NB4 (cell line): ENCODE data around the gene ABCF2.

Experiments
- MAX ChIP-seq: IDR thresholded peaks from 2 replicates; pipeline ENCODE4 v1.6.1; 2011; ENCODE audit warnings: low read depth, low read length
- MYC ChIP-seq: IDR thresholded peaks from 2 replicates; pipeline ENCODE4 v1.6.1; 2011; ENCODE audit warnings: low read depth, low read length
- POLR2A ChIP-seq: IDR thresholded peaks from 2 replicates; pipeline ENCODE4 v1.6.1; 2011; ENCODE audit warnings: mild to moderate bottlenecking; ENCODE audit not compliant: insufficient read length; ENCODE audit errors: extremely low read depth
- TF ChIP-seq, protein P1 (sequence below): IDR thresholded peaks from one replicate; pipeline ENCODE4 v1.5.1; 2012; ENCODE audit warnings: low read depth, low read length

DNA sequence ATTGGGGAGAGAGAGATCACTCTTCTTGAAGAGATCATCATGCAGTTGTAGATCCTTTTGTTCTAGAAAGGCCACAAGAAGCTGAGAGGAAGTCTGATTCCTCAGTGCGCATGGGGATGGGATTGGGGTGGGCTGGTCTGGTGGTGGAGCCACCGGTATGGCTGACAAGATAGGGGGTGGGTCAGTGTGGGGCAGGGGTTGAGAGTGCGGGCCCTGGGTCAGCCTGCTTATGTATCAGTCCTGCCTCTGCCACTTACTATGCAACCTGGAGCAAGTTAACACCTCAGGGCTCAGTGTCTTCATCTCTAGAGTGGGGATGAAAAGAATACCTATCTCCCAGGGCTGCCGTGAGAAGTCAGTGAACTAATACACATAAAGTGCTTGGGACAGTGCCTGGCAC is 13.5 kb upstream of the ABCF2 start:
- TF ChIP-seq, protein P1, sequence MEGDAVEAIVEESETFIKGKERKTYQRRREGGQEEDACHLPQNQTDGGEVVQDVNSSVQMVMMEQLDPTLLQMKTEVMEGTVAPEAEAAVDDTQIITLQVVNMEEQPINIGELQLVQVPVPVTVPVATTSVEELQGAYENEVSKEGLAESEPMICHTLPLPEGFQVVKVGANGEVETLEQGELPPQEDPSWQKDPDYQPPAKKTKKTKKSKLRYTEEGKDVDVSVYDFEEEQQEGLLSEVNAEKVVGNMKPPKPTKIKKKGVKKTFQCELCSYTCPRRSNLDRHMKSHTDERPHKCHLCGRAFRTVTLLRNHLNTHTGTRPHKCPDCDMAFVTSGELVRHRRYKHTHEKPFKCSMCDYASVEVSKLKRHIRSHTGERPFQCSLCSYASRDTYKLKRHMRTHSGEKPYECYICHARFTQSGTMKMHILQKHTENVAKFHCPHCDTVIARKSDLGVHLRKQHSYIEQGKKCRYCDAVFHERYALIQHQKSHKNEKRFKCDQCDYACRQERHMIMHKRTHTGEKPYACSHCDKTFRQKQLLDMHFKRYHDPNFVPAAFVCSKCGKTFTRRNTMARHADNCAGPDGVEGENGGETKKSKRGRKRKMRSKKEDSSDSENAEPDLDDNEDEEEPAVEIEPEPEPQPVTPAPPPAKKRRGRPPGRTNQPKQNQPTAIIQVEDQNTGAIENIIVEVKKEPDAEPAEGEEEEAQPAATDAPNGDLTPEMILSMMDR = no peak
- TF ChIP-seq POLR2A = no peak
- TF ChIP-seq MAX = no peak
- no peak for TF ChIP-seq MYC
